Dendritic cell treated with granulocyte-macrophage colony-stimulating factor and Interleukin-4, amounts not matched to agents 40 ng/mL and 50 ng/mL, for 4 days (primary cell): ENCODE results near the gene MUC6.

ENCODE experiments used
- H3K27ac Mint-ChIP-seq: one replicate; pipeline ENCODE4 v1.8.0; 2022; ENCODE audit warnings: mild to moderate bottlenecking, mixed read lengths
- H3K27me3 Mint-ChIP-seq: one replicate; pipeline ENCODE4 v1.8.0; 2022; ENCODE audit warnings: mild to moderate bottlenecking, mixed read lengths
- H3K36me3 Mint-ChIP-seq: one replicate; pipeline ENCODE4 v1.8.0; 2022; ENCODE audit warnings: low read depth, mixed read lengths
- H3K4me1 Mint-ChIP-seq: one replicate; pipeline ENCODE4 v1.8.0; 2022; ENCODE audit warnings: low read depth, mixed read lengths
- H3K4me3 Mint-ChIP-seq: one replicate; pipeline ENCODE4 v1.8.0; 2022; ENCODE audit warnings: mild to moderate bottlenecking, moderate library complexity, mixed read lengths
- H3K9me3 Mint-ChIP-seq: one replicate; pipeline ENCODE4 v1.8.0; 2022; ENCODE audit warnings: mixed read lengths
- intact Hi-C: fragments of 100-400 bp; cut with micrococcal nuclease; formaldehyde crosslinking; loops from one replicate; pipeline ENCODE4 v1.15.0; 2022

The MUC6 gene

DNA sequence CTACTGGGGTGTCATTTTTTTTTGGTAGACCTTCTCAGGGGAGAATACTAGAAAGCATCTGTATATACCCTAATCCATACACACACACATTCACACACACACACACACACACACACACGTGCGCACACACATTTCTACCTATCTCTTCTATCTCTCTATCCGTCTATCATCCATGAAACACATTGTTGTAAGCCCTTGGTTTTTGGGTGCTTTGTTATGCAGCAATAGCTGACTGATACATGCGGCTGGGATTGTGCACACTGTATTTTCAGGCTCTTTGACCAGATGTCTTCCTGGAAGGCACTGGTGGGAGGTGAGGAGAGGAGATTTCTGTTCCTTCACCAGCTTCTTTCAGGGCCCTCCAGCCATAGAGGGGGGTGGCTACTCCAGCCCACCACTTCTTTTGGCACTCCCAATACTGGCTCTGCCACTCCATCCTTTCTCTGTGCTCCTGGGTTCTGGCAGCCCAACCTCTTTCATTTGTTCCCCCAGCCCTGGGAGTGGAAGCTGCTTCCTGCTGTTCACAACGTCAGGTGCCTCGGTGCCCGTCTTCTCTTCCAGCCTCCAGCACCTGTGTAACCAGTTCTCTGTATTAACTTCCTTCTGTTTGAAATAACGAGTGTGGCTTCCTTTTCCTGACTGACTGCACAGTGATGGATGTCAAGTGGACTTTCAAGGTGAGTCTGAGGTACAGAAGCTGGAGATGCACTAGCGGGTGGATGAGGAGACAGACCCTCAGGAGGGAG, 25.7 kb upstream of the MUC6 start:
- Mint-ChIP-seq H3K9me3 (peaks cover 12% of the 10 kb centered on the region), H3K36me3 (no peaks in the 10 kb centered on the region), H3K4me1 (peaks cover 6% of the 10 kb centered on the region), H3K4me3 (no peak overlapping the region), H3K27ac (no peak overlapping the region), H3K27me3 (peaks cover 57% of the 10 kb centered on the region)
- intact Hi-C loops = no loop called here

- Mint-ChIP-seq H3K9me3 (peaks cover 12% of the 10 kb centered on the region), H3K27me3 (peaks cover 57% of the 10 kb centered on the region), H3K36me3 (peaks cover 7% of the 10 kb centered on the region), H3K4me1 (peaks cover 13% of the 10 kb centered on the region), H3K27ac (no peak overlapping the region), H3K4me3 (no peak overlapping the region)
- intact Hi-C loops = no loop called here
Measured at GRCh38 chr11:1060852-1061616, 24.5 kb upstream of the MUC6 start.

DNA sequence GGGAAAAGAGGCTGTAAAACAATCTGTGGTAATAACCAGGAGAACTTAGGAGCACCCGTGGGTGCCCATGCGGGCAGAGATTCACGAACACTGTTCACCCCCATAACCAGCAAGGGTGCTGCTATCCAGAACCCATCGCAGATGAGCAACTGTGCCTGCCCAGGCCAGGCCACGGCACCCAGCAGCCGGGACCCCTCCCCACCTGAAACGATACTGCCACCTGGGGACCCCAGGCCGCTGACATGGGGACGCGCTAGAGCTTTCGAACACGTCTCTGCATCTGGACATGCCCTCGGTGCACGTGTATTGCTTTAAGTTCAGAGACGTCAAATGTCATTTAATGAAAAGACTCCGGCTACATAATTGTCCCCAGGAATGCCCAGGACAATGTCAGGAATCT, 23.9 kb upstream of the MUC6 start:
- intact Hi-C loops = no loop called here
- H3K9me3 Mint-ChIP-seq = peaks cover 12% of the 10 kb centered on the region
- H3K4me3 Mint-ChIP-seq = no peak overlapping the region
- H3K27me3 Mint-ChIP-seq = peaks cover 54% of the 10 kb centered on the region
- no peak overlapping the region for H3K27ac Mint-ChIP-seq
- peaks cover 13% of the 10 kb centered on the region for H3K36me3 Mint-ChIP-seq
- peaks cover 15% of the 10 kb centered on the region for H3K4me1 Mint-ChIP-seq

- Mint-ChIP-seq H3K36me3 (peaks cover 20% of the 10 kb centered on the region), H3K4me1 (peaks cover 15% of the 10 kb centered on the region), H3K27me3 (peaks cover 56% of the 10 kb centered on the region), H3K4me3 (no peak overlapping the region), H3K27ac (no peak overlapping the region), H3K9me3 (peaks cover 12% of the 10 kb centered on the region)
- intact Hi-C loops = loop anchor here (10.0 kb wide), 1 partner anchor 205 kb away; no protein-coding TSS in a partner anchor
Measured at GRCh38 chr11:1059759-1060158, 23.2 kb upstream of the MUC6 start.

GRCh38 chr11:1057806-1058205, 21.3 kb upstream of the MUC6 start:
- peaks cover 9% of the 10 kb centered on the region for H3K4me1 Mint-ChIP-seq
- no peak overlapping the region for H3K4me3 Mint-ChIP-seq
- H3K9me3 Mint-ChIP-seq = peaks cover 12% of the 10 kb centered on the region
- H3K27ac Mint-ChIP-seq = no peak overlapping the region
- peaks cover 56% of the 10 kb centered on the region for H3K27me3 Mint-ChIP-seq
- peaks cover 39% of the 10 kb centered on the region for H3K36me3 Mint-ChIP-seq
- intact Hi-C loops = loop anchor here (10.0 kb wide), 1 partner anchor 203 kb away; no protein-coding TSS in a partner anchor

- Mint-ChIP-seq H3K27ac (no peak overlapping the region), H3K4me3 (no peak overlapping the region), H3K4me1 (peaks cover 11% of the 10 kb centered on the region), H3K36me3 (peaks cover 55% of the 10 kb centered on the region), H3K9me3 (no peaks in the 10 kb centered on the region), H3K27me3 (peaks cover 46% of the 10 kb centered on the region)
- intact Hi-C loops = loop anchor here (10.0 kb wide), 1 partner anchor 201 kb away; no protein-coding TSS in a partner anchor
Measured at GRCh38 chr11:1055990-1056771, 19.7 kb upstream of the MUC6 start.

DNA sequence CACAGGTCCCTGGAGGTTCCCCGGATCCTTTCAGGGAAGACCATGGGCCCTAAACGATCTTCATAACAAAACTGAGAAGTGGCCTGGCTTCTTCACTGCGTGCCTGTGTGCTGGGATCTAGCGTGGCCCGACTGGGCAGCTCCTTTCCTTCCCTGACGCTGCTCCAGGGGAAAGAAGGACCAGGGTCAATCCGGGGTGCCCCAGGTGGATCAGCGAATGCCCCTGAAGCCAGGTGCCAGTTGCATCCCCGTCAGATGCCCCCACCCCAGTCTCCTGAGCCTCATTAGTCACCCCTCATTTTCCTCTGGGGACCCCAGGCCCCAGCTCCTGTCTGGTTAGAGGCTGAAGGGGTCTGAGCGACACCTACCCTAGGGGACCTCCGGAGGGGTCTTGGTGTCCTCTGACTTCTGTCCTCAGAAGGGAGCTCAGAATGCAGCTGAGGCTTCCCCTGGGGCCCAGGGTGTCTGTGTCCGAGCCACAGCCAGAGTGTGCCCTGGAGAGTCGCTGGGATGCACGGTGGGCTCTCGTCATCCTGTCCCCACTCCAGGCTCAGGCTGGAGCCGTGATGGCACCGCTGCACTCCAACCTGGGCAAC, 18.7 kb upstream of the MUC6 start:
- intact Hi-C loops = loop anchor here (10.0 kb wide), 1 partner anchor 200 kb away; no protein-coding TSS in a partner anchor
- H3K4me3 Mint-ChIP-seq = no peak overlapping the region
- H3K27me3 Mint-ChIP-seq = peaks cover 45% of the 10 kb centered on the region
- peaks cover 65% of the 10 kb centered on the region for H3K36me3 Mint-ChIP-seq
- no peak overlapping the region for H3K27ac Mint-ChIP-seq
- no peaks in the 10 kb centered on the region for H3K9me3 Mint-ChIP-seq
- H3K4me1 Mint-ChIP-seq = peaks cover 20% of the 10 kb centered on the region

DNA sequence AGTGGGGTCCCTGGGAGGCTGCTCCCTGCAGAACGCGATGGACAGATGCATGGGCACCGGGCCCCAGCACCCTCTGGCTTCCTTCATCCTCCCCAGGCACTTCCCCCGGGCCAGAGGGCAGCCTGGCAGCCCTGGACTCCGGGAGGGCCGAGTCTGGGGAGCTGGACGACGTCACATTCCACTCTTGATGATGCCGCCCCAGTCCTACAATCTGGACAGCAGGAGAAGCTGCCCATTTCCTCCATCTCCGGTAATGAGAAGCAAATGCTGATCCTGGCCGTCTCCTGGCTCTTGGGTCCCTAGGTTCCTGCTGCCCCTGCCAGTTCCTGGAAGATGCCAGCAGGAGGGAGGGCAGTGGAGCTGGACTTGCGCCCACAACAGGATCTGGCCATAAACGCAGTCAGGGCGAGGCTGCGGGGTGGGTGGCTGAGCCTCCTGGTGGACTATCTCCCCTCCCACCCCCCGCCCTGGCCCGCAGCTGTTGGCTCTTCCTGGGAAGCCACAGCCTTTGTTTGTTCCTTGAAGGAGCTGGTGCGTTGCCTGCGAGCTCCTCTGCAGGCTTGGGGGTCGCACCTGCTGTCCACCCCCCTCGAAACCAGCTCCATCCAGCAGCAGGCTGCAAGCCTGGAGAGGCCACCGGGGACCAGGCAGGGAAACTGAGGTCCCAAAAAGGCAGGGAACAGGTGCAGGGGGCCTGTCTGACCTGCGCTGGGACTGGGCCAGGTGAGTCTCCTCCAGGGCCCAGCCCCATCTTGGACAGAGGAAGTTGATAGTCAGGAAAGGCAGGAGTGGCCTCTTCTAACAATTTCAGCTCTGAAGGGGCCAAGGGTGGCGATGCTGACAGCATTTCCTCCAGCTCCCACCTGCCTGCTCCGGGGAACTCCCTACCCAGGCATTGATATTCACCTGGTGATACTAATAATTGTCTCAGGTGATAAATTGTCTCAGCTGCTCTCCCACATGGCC, 17.9 kb upstream of the MUC6 start:
- Mint-ChIP-seq H3K36me3 (peaks cover 73% of the 10 kb centered on the region), H3K27ac (no peak overlapping the region), H3K27me3 (peaks cover 43% of the 10 kb centered on the region), H3K9me3 (no peaks in the 10 kb centered on the region), H3K4me1 (peaks cover 22% of the 10 kb centered on the region), H3K4me3 (no peak overlapping the region)
- intact Hi-C loops = loop anchor here (10.0 kb wide), 1 partner anchor 200 kb away; no protein-coding TSS in a partner anchor

DNA sequence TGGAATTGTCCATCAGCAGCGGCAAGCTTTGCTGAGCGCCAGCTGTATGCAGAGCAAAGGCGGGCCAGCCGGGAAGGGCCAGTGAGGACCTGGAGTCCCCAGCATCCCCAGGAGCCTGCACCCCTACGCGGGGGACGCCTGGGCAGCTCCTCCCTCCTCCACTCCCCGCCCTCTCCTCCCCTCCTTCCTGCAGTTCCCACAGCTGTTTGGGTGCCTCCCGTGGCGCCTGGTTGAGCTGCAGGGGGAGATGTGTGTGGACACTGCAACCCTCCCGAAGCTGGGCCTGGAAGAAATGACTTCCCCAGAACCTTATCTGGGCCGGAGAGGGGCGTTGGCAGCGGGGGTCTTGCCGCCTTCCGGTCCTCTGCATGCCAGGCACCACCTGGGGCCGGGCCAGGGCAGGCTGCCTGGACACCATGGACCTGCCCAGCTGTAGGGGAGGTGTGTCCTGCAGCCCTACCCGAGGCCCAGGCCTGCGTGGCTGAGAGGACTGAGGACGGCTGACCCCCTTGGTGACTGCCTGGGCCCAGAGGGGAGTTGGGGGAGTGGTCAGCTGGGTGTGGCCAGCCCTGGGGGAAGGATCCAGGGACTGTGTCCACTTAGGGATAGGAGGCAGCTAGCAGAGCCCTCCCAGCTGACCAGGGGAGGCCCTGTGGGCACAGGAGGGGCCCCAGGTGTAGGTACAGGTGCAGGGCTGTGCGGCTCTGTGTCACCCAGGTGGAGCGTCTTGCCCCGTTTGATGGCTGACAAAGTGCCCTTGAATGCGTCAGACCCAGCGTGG, 16.8 kb upstream of the MUC6 start:
- Mint-ChIP-seq H3K4me1 (peaks cover 28% of the 10 kb centered on the region), H3K27ac (no peak overlapping the region), H3K27me3 (peaks cover 50% of the 10 kb centered on the region), H3K9me3 (no peaks in the 10 kb centered on the region), H3K36me3 (peaks cover 84% of the 10 kb centered on the region), H3K4me3 (no peak overlapping the region)
- intact Hi-C loops = loop anchor here (10.0 kb wide), 1 partner anchor 199 kb away; no protein-coding TSS in a partner anchor

- intact Hi-C loops = loop anchor here (10.0 kb wide), 1 partner anchor 198 kb away; no protein-coding TSS in a partner anchor
- Mint-ChIP-seq H3K36me3 (peaks cover 93% of the 10 kb centered on the region), H3K4me3 (no peak overlapping the region)
Measured at GRCh38 chr11:1052133-1053011, 15.9 kb upstream of the MUC6 start.

DNA sequence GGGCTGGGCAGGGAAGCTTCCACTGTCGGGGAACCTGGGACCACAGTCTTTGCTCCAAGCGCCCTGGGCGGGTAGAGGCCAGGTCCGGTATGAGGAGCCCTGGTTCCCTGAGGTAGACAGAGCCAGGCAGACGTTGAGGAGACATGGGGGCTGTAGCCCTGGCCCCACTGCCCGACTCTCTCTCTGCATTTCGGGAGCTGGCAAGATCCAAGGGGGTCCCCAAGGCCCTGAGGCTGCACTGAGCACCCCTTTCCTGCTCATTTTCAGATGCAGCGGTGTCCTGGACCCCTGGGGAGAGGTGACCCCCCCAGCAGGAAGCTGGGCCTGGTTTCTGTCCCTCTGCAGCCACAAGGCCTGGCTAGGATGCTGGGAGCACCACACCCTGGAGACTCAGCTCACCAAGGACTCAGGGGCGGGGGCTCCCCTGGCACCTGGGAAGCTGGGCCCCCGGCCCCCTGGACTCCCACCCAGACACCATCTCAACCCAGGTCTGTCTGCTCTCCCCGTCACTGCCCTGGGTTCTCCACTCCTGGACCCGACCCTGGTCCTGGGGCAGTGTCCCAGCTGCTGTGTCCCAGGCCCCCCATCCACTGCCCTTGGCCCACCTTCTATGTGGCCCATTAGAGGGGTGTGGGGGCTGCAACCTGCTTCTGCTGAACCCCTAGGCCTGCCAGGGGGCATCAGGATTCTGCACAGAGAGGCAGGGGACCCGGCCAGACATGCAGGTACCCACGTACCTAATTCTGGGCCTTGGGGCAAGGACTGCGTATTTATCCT, 15.0 kb upstream of the MUC6 start:
- intact Hi-C loops = loop anchor here (10.0 kb wide), 1 partner anchor 197 kb away; no protein-coding TSS in a partner anchor
- no peaks in the 10 kb centered on the region for H3K9me3 Mint-ChIP-seq
- H3K4me1 Mint-ChIP-seq = peaks cover 31% of the 10 kb centered on the region
- no peak overlapping the region for H3K4me3 Mint-ChIP-seq
- H3K36me3 Mint-ChIP-seq = peaks cover 100% of the 10 kb centered on the region
- peaks cover 57% of the 10 kb centered on the region for H3K27me3 Mint-ChIP-seq
- H3K27ac Mint-ChIP-seq = no peak overlapping the region

More at GRCh38 chr11:1052133-1053011, 15.9 kb upstream of the MUC6 start:
- Mint-ChIP-seq H3K27me3 (peaks cover 51% of the 10 kb centered on the region), H3K27ac (no peak overlapping the region), H3K4me1 (peaks cover 33% of the 10 kb centered on the region), H3K9me3 (no peaks in the 10 kb centered on the region)
